GM23248 (cell line): ENCODE data around the gene PYGL. TPM values are rescaled to one million over a fixed set of nuclear protein-coding genes. Genes with fewer than 3 reads are reported as not detected.

Experiments used
- DNase-seq: peaks from one replicate; pipeline ENCODE4 v3.0.0-alpha.2; 2015
- H2AFZ ChIP-seq: fragments of 200-600 bp; sonication (generic); 2 replicates; pipeline ENCODE4 v1.6.1; 2016; ENCODE audit warnings: antibody characterized with exemption
- H3F3A ChIP-seq: fragments of 200-600 bp; sonication (generic); 2 replicates; pipeline ENCODE4 v1.6.1; 2016; ENCODE audit warnings: mild to moderate bottlenecking, antibody characterized with exemption, mixed run types; ENCODE audit not compliant: insufficient read depth
- H3K27ac ChIP-seq: fragments of 200-600 bp; sonication (generic); 2 replicates; pipeline ENCODE4 v1.5.1; 2016; ENCODE audit warnings: mild to moderate bottlenecking
- H3K27me3 ChIP-seq: fragments of 200-600 bp; sonication (generic); replicated peaks from 2 replicates; pipeline ENCODE4 v1.6.1; 2016; ENCODE audit warnings: mild to moderate bottlenecking; ENCODE audit not compliant: insufficient read depth
- H3K36me3 ChIP-seq: fragments of 200-600 bp; sonication (generic); 2 replicates; pipeline ENCODE4 v1.6.1; 2016; ENCODE audit warnings: low read depth, mild to moderate bottlenecking
- H3K4me1 ChIP-seq: fragments of 200-600 bp; sonication (generic); 2 replicates; pipeline ENCODE4 v1.6.1; 2016; ENCODE audit warnings: mild to moderate bottlenecking; ENCODE audit not compliant: insufficient read depth
- H3K4me2 ChIP-seq: fragments of 200-600 bp; sonication (generic); one replicate; pipeline ENCODE4 v1.6.1; 2016; ENCODE audit warnings: mild to moderate bottlenecking; ENCODE audit not compliant: unreplicated experiment
- H3K4me3 ChIP-seq: fragments of 200-600 bp; sonication (generic); 2 replicates; pipeline ENCODE4 v1.5.1; 2016; ENCODE audit warnings: mild to moderate bottlenecking
- H3K79me2 ChIP-seq: fragments of 200-600 bp; sonication (generic); 2 replicates; pipeline ENCODE4 v1.6.1; 2016; ENCODE audit warnings: mild to moderate bottlenecking; ENCODE audit not compliant: insufficient read depth
- H3K9ac ChIP-seq: fragments of 200-600 bp; sonication (generic); 2 replicates; pipeline ENCODE4 v1.6.1; 2016; ENCODE audit warnings: mild to moderate bottlenecking
- H3K9me2 ChIP-seq: fragments of 200-600 bp; sonication (generic); 2 replicates; pipeline ENCODE4 v1.6.1; 2016; ENCODE audit warnings: mixed run types, mild to moderate bottlenecking, moderate library complexity; ENCODE audit not compliant: insufficient read depth
- H3K9me3 ChIP-seq: fragments of 200-600 bp; sonication (generic); one replicate; pipeline ENCODE4 v1.6.1; 2017; ENCODE audit warnings: low read depth
- H4K20me1 ChIP-seq: fragments of 200-600 bp; sonication (generic); 2 replicates; pipeline ENCODE4 v1.6.0; 2016; ENCODE audit not compliant: insufficient read depth
- EZH2 ChIP-seq: fragments of 200-600 bp; sonication (generic); IDR thresholded peaks from 2 replicates; pipeline ENCODE4 v1.6.1; 2018; ENCODE audit warnings: antibody characterized with exemption, mild to moderate bottlenecking; ENCODE audit not compliant: insufficient read depth, poor library complexity, severe bottlenecking
- EZH2phosphoT487 ChIP-seq: fragments of 200-600 bp; sonication (generic); IDR thresholded peaks from 2 replicates; pipeline ENCODE4 v1.6.1; 2018; ENCODE audit warnings: antibody characterized with exemption, moderate library complexity, mild to moderate bottlenecking, low read depth; ENCODE audit not compliant: insufficient read depth
- WGBS, 2 experiments: methylation state at CpG; one replicate each; pipeline ENCODE4 v1.1.6; 2015 to 2017; ENCODE audit warnings: low lambda C conversion rate in 2 of 2, low coverage in 1 of 2; ENCODE audit errors: missing lambda C conversion rate in 2 of 2; 5-methylcytosine and 5-hydroxymethylcytosine counted together
- in situ Hi-C: fragments of 300-500 bp; cut with MboI; formaldehyde crosslinking; loops from 2 replicates; pipeline ENCODE4 v1.15.0; 2020
- polyA plus RNA-seq: library from polyadenylated mRNA; unstranded; fragments of >200 nt; fragmentation: Nextera tagmentation; extraction: Ambion mirVana; gene quantifications from 2 replicates; pipeline ENCODE4 v1.2.1, GENCODE V29; 2016
- total RNA-seq: library from RNA; depleted of rRNA; stranded (reverse); fragments of >200 nt; shearing (Covaris generic); gene quantifications from 2 replicates; pipeline ENCODE4 v1.2.3, GENCODE V29; 2014

PYGL gene
- total and polyA plus RNA-seq, 2 experiments from 2014 or later = 42.6 to 55.8 TPM

DNA sequence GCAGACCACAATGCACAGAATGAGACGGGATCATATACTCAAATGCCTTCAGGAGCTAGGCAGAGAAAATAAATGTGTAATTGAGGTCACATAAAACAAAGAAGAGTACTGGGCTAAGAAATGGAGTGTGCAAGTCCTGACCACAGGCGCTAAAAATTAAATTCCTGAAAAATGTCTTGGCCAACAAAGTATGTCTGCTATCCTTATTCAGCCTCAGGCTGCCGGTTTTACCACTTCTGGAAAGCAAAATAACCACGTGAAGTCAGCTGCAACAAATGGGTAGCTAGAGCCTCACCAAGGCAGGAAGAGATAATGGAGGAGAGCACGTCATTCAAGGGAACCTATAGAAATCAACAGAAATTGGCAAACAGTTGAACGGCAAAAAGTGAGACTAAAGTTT lies 3.1 kb downstream of the PYGL start:
- in situ Hi-C loops = no loop called here
- no peaks in the 10 kb centered on the region for H3K36me3 ChIP-seq
- WGBS, 2 experiments = 82 to 83% methylated on average over 6 of the region's 6 CpGs
- H3K9me3 ChIP-seq = no peaks in the 10 kb centered on the region
- peak; percentile 55 for DNase-seq
- no peaks in the 10 kb centered on the region for H3K9me2 ChIP-seq
- no peaks in the 10 kb centered on the region for H4K20me1 ChIP-seq
- peaks cover 35% of the 10 kb centered on the region for H3F3A ChIP-seq
- no peaks in the 10 kb centered on the region for H3K79me2 ChIP-seq
- no peak overlapping the region for H3K9ac ChIP-seq
- H3K4me3 ChIP-seq = no peak overlapping the region
- TF ChIP-seq EZH2phosphoT487 (no peak), EZH2 (no peak)
- no peaks in the 10 kb centered on the region for H3K27me3 ChIP-seq
- H3K27ac ChIP-seq = no peak overlapping the region
- no peak overlapping the region for H2AFZ ChIP-seq
- no peak overlapping the region for H3K4me2 ChIP-seq
- H3K4me1 ChIP-seq = peaks cover 32% of the 10 kb centered on the region

GRCh38 chr14:50937800-50938199 lies 6.5 kb downstream of the PYGL start:
- in situ Hi-C loops = no loop called here
- H3K27me3 ChIP-seq = no peaks in the 10 kb centered on the region
- H3K79me2 ChIP-seq = no peaks in the 10 kb centered on the region
- no peak overlapping the region for H3K27ac ChIP-seq
- H2AFZ ChIP-seq = no peak overlapping the region
- H3K36me3 ChIP-seq = no peaks in the 10 kb centered on the region
- 84 to 85% methylated on average over 4 of the region's 4 CpGs for WGBS, 2 experiments
- H3K4me2 ChIP-seq = peak overlapping the region; percentile 17
- no peak for DNase-seq
- H4K20me1 ChIP-seq = no peaks in the 10 kb centered on the region
- no peak overlapping the region for H3K4me3 ChIP-seq
- peaks cover 37% of the 10 kb centered on the region for H3F3A ChIP-seq
- H3K9me2 ChIP-seq = no peaks in the 10 kb centered on the region
- TF ChIP-seq EZH2phosphoT487 (no peak), EZH2 (no peak)
- no peak overlapping the region for H3K9ac ChIP-seq
- H3K4me1 ChIP-seq = peaks cover 35% of the 10 kb centered on the region
- no peaks in the 10 kb centered on the region for H3K9me3 ChIP-seq

DNA sequence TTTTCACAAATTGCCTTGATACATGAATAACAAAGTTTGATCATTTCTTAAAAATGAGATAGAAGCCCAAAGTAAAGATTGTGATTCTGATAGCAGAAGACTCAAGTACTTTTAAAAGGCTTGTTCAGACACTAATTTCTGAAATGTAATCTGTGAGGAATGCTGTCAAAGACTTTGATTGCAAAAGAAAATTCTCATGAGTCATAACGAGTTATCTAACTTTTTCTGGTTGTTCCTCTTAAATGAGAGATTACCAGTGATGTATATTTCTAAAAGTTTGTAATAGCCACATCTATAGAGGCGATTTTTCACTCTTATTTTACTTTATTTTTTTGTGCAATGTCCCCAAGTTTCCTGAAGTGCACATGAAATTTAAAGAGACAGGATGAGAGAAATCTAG lies 7.0 kb downstream of the PYGL start:
- Histone ChIP-seq H3K9me2 (no peaks in the 10 kb centered on the region), H3K4me3 (no peak overlapping the region; the same call in 1 of the 2 replicates), H3K4me1 (peaks cover 40% of the 10 kb centered on the region), H3K9ac (0 out of 2 replicates have a peak overlapping the region, but pooled peaks have one; percentile 2), H3K27me3 (no peaks in the 10 kb centered on the region), H3F3A (peaks cover 37% of the 10 kb centered on the region), H3K9me3 (no peaks in the 10 kb centered on the region), H3K4me2 (peak overlapping the region; percentile 17), H3K79me2 (no peaks in the 10 kb centered on the region), H3K36me3 (no peaks in the 10 kb centered on the region), H2AFZ (no peak overlapping the region), H3K27ac (no peak overlapping the region; the same call in 1 of the 2 replicates), H4K20me1 (no peaks in the 10 kb centered on the region)
- DNase-seq = peak; percentile 82
- in situ Hi-C loops = no loop called here
- TF ChIP-seq EZH2phosphoT487 (no peak), EZH2 (no peak)
- WGBS, 2 experiments = 5% methylated on average over 2 of the region's 2 CpGs

DNA sequence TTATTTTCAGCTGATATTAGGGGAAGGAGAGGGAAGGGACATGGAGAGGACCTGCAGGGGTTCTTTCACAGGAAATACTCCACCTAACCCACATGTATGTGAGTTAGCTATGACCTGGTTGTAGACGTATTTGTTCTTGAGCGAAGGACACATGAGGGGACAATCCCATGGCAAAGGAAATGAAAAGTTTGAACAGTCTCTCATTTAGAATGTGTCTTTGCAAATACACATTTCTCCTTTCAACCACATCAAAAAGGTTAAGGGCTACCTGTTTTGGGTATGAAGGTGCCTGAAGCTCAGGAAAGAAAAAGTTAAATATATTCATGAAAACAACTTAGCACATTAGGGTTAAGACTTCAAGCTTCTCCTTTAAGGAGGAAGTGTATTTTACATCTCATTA lies 7.4 kb downstream of the PYGL start:
- TF ChIP-seq EZH2phosphoT487 (no peak), EZH2 (no peak)
- no peaks in the 10 kb centered on the region for H4K20me1 ChIP-seq
- H3K9me3 ChIP-seq = no peaks in the 10 kb centered on the region
- no peak for DNase-seq
- in situ Hi-C loops = no loop called here
- WGBS, 2 experiments = 89% methylated on average over 2 of the region's 2 CpGs
- H2AFZ ChIP-seq = no peak overlapping the region
- no peaks in the 10 kb centered on the region for H3K27me3 ChIP-seq
- H3K27ac ChIP-seq = no peak overlapping the region; the same call in 1 of the 2 replicates
- H3K4me1 ChIP-seq = peaks cover 40% of the 10 kb centered on the region
- H3K79me2 ChIP-seq = no peaks in the 10 kb centered on the region
- 0 out of 2 replicates have a peak overlapping the region, but pooled peaks have one; percentile 2 for H3K9ac ChIP-seq
- no peak overlapping the region; the same call in 1 of the 2 replicates for H3K4me3 ChIP-seq
- no peaks in the 10 kb centered on the region for H3K9me2 ChIP-seq
- peaks cover 33% of the 10 kb centered on the region for H3F3A ChIP-seq
- no peaks in the 10 kb centered on the region for H3K36me3 ChIP-seq
- peak overlapping the region; percentile 17 for H3K4me2 ChIP-seq

DNA sequence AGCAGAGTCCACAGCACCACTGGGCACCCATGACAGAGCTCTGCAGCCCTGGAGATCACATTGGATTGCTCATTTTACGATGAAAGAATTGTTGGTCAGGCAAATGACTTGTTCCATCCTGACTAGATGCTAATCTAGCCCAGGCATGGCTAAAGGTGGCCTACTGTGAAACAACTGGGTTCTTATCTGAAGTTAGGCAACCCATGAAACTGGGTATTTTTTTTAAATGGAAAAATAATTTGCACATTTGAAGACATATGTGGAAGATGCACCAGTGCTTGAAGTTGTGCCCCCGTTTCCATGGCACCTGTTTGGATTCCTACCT lies 8.3 kb downstream of the PYGL start:
- Histone ChIP-seq H3K4me2 (no peak overlapping the region), H3K27me3 (no peaks in the 10 kb centered on the region), H3K4me3 (no peak overlapping the region), H3K27ac (no peak overlapping the region), H3K36me3 (peaks cover 6% of the 10 kb centered on the region; the same call in 1 of the 2 replicates), H3K4me1 (peaks cover 39% of the 10 kb centered on the region), H3F3A (peaks cover 26% of the 10 kb centered on the region), H3K79me2 (no peaks in the 10 kb centered on the region), H3K9me2 (no peaks in the 10 kb centered on the region), H3K9ac (no peak overlapping the region), H2AFZ (no peak overlapping the region), H4K20me1 (no peaks in the 10 kb centered on the region), H3K9me3 (no peaks in the 10 kb centered on the region)
- no peak for DNase-seq
- 80 to 82% methylated on average over 2 of the region's 2 CpGs for WGBS, 2 experiments
- no peak for TF ChIP-seq EZH2phosphoT487
- TF ChIP-seq EZH2 = no peak
- in situ Hi-C loops = no loop called here
